Measurements from ENCODE around the gene HLA-G.
A peak's percentile ranks its signal among the peaks of the same experiment; 100 is the strongest.

HLA-G gene

DNA sequence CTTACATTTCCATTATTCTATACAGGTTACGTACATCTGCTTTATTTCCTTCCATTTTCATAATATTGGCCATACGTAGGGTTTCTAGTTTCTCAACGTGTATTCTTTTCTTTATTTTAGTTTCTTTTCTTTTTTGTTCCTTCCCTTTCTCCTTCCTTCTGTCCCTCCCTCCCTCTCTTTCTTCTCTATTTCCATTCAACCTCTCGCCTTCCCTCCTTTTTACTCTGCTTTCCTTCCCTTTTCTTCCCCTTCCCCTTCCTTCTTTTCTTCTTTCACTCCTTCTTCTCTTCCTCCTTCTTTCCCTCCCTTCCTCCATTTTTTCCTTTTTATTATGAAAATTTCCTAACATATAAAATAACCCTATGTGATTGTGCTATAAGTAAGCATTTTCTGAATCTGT is 8.7 kb upstream of the HLA-G start:
- DNase-seq: no peak

DNA sequence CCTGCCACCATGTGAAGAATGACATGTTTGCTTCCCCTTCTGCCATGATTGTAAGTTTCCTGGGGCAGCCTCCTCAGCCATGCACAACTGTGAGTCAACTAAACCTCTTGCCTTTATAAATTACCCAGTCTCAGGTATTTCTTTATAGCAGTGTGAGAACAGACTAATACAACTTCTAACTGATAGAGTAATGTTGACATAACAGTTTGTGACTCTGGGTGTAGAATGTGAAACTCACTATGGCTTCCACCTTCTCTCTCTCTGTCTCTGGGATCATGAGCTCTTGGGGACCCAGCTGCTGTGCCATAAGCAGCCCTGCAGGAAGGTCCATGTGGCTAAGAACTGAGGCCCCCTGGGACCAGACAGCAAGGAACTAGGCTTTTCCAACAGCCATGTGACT is 3.5 kb upstream of the HLA-G start:
- DNase-seq: no peak

DNA sequence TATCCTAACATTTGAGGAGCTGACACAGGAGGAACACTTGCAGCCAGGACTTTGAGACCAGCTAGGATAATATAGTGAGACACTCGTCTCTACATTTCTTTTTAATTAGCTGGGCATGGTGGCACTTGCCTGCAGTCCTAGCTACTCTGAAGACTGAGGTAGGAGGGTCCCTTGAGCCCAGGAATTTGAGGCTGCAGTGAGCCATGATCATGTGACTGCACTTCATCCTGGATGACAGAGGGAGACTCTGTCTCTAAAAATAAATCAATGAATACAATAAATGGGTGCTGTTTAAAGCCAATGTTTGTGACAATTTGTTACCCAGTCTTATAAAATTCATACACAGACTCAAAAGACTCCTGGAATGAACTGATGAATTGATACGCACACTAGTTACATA is 1.8 kb upstream of the HLA-G start:
- DNase-seq: no peak

DNA sequence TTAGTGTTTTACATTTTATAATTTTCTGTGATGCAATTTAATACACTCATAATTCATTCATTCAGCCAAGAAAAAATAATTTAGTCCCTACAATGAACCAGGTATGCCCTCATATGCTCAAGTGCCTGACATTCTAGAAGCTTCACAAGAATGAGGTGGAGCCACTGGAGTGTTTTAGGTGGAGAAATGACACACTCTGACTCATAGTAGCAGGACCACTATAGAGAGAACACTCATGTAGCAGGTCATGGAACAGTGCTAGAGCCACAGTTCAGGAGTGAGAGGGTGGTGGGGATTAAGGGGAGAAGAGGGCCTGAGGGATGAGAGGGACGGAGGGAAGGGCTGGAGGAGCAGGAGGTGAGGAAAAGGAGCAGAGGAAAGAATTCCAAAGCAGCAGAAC is 1.4 kb upstream of the HLA-G start:
- DNase-seq: no peak

DNA sequence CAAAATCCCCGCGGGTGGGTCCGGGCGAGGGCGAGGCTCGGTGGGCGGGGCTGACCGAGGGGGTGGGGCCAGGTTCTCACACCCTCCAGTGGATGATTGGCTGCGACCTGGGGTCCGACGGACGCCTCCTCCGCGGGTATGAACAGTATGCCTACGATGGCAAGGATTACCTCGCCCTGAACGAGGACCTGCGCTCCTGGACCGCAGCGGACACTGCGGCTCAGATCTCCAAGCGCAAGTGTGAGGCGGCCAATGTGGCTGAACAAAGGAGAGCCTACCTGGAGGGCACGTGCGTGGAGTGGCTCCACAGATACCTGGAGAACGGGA is 809 bp downstream of the HLA-G start:
- DNase-seq: peak; percentile 59 to 67

DNA sequence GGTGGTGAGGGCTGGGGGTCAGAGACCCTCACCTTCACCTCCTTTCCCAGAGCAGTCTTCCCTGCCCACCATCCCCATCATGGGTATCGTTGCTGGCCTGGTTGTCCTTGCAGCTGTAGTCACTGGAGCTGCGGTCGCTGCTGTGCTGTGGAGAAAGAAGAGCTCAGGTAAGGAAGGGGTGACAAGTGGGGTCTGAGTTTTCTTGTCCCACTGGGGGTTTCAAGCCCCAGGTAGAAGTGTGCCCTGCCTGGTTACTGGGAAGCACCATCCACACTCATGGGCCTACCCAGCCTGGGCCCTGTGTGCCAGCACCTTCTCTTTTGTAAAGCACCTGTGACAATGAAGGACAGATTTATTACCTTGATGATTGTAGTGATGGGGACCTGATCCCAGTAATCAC is 2.1 kb downstream of the HLA-G start:
- DNase-seq: no peak

DNA sequence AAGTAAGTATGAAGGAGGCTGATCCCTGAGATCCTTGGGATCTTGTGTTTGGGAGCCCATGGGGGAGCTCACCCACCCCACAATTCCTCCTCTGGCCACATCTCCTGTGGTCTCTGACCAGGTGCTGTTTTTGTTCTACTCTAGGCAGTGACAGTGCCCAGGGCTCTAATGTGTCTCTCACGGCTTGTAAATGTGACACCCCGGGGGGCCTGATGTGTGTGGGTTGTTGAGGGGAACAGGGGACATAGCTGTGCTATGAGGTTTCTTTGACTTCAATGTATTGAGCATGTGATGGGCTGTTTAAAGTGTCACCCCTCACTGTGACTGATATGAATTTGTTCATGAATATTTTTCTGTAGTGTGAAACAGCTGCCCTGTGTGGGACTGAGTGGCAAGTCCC is 2.8 kb downstream of the HLA-G start:
- no peak for DNase-seq

DNA sequence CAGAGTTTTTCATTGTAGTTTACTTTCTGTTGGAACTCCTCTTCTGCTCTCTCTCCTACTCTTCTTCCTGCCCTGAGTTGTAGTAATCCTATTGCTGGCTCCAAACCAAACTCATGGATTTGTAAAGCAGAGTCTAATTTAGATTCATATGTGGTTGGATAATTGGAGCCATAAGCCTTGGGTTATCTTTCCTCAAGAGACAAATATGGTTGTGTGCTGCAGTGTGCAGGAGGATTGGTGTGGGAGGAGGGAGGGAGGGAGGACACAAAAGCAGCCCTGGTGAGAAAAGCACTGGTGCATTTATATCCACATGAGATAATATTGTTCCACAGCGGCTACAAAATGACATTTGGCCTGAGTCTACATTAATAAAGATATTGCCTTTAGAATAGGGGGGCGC is 4.2 kb downstream of the HLA-G start:
- no peak for DNase-seq

DNA sequence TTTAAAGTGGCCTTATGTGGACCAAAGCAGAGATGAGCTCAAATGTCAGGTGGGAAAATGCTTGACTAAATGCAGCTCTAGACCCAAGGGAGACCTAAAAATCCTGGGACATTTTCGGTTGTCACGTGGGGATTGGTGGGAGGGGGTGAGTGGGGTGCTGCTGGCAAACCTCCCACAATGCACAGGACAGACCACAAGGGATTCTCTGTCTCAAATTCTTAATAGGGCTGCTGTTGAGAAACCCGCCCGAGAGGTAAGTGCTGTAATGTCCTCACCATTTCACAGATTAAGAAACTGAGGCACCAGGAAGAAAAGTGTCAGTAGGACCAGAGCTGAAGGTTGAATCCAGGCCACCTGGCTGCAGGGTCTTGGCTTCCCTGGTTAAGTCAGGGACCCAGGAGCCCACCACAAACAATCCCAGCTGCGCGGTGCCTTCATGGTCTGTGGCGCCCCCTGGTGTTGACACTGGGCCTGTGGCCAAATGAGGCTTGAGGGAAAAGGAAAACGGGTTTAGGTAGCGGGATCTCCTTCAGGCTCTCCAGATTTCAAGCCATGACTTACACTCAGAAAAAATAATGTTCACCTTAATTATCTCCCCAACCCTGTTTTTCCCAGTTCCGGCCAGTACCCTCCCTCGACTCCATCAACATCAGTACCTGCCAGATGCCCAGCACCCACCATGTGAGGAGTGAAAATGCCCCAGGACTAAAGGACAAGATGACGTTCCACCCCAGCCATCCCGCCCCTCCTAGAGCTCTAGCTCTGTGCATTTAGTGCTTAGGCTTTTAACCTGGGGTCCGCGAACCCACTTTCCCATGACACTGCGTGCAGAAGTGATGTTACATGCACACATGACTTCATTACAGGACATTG is 7.2 kb downstream of the HLA-G start:
- peak; percentile 56 to 67 for DNase-seq

DNA sequence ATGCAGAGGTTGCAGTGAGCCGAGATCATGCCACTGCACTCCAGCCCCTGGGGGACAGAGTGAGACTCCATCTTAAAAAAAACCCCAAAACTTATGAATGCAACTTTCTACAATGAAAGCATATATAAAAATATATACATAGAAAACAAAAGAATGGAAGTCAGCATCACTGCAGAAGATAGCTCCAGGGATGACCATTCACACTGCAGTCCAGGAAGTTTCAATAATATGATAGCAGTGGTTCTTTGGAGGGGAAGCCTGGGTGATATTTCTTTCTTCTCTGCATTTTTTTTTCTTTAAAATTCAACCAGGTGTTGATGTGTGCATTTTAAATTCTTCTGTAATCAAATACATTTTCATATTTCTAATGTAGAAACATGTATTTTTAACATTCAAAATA is 12.3 kb downstream of the HLA-G start:
- no peak for DNase-seq

DNA sequence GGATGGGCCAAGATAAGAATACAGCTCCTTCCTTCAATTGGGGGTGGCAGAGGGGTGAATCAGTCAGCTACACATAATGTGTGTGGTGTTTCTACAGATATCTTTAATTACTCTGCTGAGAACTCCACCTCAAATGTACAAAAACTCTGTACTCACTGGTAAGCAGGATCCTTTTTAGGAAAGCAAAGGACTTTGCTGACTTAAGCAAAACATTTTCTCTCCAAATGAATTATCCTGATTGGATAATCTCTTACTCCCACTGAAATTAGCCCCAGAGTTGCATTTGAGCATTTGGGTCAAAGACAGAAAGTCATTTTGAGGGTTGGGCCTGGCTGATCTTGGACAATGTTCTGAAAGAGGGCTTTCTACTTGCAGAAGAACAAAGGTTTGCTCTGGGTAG is 13.4 kb downstream of the HLA-G start:
- DNase-seq: no peak

DNA sequence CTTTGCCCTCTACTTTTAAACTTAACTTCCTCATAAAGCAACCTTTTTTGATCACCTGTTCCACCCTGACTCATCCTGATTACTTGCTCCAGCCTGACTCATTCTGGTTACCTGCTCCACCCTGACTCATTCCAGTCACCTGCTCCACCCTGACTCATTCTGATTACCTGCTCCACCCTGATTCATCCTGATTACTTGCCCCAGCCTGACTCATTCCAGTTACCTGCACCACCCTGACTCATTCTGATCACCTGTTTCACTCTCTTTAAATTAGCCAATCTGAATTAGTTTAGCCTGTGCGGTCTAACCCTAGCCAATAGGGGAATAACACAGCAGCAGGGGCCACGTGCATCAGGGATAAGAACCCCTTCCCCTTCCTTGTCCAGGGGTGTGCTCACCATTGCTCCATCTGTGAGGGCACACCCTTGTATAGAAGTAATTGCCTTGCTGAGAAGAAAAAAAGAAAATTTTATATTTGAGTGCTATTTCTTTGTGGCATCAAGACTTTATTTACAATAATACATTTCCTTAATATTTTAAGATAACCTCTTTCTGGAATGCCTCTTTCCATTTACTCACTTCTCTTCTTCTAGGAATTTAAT is 17.9 kb downstream of the HLA-G start:
- peak; percentile 45 to 62 for DNase-seq

DNA sequence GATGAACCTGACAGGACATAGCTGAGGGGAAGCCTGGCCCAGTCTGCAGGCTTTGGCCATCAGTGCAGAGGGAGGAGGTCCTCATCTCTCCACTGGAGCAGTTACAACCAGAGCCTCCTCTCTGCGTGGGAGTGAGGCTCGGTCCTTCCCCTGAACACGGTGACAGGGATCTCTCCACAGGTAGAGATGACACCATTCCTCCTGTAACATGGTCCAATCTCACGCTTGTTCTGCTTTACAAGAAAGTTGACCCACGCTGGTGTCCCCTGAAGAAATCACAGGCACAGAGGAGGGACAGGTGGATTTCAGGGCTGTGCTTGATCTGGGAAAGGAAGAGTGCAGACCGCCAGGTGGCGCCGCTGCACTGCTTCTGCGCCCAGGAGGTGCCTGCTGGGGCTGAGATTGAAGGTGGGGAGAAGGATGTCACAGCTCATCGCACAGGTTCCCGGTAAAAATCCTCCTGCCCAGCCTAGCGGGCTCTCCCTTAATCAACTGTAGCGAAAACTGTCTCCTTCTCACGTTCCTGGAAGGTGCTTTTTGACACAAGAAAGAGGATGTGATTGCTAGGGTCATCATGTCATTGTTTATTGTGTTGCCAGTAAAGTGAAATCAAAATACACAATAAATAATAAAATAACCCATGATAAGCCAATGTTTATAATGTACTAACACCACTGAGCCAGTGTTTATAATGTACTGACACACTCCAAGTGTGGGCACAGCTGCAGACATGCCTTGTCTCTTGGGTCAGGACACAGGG is 20.4 kb downstream of the HLA-G start:
- DNase-seq: peak; percentile 87 to 89

DNA sequence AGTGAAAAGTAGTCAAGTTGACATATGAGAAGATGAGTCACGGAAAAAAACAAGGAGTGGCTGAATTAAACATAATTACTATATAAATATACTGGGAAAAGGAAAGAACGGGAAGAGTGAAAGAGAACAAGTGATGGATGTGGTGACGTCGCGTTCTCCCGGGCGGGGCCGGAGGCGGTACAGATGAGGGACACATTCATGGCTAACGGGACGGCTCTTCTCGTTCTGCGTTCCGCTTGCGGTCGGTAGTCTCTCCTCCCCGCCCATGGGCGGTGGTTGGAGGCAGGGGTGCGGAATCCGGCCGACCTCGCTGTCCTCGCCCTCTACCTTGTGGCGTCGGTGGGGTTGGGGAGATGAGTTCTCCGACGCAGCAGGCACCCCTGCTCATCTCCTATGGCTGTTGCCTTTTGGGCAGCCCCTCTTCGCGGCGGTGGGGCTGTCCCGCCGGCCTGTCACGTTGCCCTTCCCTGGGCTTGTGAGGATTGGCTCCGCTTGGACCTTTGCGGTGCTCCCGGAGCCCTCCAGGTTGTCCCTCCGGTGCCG is 22.5 kb downstream of the HLA-G start:
- peak; percentile 49 to 63 for DNase-seq

DNA sequence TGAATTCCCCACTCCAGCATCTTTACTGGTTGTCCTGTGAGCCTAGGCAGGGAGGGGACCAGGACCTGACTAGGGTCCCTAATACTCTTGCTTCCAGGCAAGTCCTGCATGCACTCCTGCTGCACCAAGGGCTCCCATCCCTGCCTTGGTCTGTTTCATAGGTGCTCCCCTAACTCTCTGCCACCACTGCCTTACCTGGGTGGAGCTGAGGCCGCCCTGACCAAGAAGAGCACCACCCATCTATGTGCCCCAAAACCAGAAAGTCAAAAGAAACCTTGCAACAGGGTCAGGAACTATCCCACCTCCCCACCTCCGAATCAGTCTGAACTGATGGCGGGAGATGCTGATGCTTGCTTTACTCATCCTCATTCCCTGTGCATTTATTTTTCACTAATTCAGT is 23.6 kb downstream of the HLA-G start:
- DNase-seq: no peak

DNA sequence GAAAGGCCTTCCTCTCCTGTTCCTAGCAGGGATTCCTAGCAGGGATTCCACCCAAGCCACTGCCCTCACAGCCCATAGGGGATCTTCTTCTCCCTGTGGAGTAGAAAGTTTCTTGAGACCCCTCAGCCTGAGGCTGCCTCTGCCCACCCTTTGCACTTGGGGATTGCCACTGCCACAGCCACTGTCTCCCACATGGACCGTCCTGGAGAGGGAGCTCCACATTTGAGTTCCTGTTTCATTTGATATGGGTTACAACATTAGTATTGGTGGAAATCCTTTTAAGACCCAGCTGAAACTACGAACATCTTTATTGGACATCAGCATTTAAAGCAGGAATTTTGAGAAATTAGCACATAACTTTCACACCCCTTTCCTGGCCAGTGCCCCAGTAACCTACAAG is 25.6 kb downstream of the HLA-G start:
- no peak for DNase-seq

DNA sequence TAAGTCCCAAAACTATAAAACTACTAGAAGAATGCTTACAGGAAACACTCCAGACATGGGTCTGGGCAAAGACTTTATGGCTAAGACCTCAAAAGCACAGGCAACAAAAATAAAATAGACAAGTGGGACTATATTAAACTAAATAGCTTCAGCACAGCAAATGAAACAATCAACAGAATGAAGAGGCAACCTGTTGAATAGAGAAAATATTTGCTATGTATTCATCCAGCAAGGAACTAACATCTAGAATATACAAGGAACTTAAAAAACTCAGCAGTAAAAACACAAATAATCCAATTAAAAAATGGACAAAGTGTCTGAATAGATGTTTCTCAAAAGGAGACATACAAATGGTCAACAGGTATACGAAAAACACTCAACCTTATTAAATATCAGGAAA is 30.4 kb downstream of the HLA-G start:
- no peak for DNase-seq

DNA sequence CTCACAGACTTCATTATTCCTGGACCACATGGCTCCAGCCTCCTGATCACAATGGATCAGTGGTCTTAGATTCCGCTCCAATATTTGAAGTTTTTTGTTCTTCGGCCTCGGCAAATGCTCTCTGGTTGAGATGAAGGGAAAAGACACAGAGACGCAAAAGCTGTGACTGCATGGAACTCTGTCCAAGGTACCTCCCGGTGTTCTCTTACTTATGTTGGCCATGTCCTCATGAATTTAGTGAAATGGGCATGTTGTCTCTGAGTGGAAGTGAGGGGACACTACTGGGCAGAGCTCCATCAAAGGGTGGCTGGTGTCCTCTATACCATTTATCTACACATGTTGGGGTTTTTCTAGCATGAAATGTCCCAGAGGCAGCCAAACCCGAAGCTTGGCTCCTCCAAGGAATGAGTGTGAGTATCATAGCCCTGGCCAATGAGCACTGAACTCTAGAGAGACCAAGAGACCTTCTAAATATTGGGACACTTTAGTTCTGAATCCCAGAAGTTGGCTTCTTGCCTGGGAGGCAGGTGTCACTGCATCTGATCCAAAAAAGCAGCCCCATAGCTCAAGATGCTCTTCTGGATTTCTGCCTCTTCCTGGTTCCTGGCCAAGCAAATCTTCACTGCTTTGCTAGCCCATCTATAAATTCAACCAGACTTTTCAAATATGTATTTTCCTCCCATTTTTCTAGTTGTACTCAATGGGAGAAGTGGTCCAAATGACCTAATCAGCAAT is 34.1 kb downstream of the HLA-G start:
- DNase-seq: no peak

DNA sequence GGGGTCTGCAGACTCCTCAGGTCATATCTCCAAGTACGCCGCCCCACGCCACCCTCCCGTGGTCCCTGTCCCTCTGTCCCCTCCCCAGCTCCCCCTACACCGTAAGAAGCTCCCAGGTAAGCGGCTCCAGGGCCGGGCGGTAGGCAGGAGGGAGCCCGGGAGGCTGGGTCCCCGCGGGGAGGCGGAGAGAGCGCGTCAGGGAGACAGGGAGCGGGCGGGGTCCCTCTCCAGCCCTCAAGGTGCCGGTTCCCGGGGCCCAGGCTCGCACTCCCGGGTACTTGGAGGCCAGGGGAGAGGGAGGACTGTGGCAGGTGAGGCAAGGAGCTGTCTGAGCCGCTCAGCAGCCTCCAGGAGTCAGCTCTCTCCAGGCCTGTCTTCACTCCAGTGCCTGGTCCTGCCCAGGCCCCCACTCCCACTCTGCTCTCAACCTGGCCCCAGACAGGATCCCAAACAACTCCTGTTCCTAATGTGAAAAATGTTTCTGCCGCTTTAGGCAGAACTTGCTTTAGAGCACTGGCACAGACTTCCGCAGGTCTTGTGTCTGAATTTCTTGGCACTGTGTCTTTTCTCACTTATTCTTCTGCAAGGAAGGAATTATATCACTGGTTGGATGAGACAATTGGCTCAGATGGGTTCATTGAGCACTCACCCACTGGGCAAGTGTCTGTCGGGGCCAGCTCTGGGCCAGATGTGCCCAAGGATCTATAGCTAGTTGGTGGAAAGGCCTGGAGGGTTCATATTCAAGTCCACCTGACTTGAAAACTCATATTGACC is 36.6 kb downstream of the HLA-G start:
- DNase-seq: no peak

DNA sequence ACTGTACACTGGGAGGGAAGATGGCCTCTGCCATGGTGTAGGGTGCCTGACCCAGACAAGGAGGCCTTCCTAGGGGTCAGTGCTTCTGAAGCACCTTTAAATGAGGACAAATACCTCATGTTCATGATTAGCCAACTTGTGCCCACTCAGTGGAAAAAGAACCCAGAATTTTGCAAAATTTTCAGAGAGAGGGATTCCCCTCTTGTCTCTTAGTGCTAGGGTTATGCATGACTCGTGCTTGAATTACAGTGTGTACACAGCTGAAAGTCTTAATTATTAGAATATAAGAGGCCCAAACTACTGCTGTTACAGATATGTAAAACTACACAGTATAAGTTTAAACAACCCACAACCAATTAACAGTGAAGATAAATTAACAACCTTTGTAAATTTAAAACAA is 38.0 kb downstream of the HLA-G start:
- DNase-seq: no peak

DNA sequence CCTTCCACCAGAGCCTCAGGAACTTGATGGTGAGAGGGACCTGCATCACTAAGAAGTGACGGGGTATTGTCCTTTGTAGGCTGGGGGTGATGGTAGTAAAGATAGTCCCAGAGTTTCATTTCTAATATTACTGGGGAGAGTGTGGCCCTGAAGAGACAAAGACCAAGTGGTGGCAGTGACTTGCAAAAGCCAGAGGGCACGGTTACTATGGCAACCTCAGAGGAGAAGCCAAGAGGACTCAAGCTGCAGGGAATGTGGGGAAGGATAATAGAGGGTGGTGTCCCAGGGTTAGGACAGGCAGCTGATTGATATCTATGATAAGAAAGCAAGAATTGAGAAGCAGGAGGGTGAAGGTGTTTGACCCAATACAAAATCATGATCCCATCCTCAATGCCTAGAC is 42.5 kb downstream of the HLA-G start:
- no peak for DNase-seq

DNA sequence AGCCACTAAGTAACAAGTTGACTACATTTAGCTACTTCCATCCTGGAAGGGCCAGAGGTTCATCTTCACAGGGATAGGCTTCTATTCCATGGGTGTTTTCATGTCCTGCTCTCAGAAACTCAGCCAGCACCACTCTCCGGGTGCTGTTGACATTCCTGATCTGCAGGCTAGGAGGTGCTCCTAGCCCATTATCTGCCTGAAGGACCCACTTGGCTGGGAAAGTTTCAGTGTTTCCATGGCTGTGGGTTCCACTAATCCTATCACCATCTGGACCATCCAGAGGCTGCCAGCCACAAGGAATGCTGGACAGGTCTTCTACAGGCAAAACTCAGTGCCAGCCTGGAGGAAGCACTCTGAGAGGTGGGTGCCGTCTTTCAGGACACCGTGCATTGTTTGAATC is 45.2 kb downstream of the HLA-G start:
- no peak for DNase-seq

All from activated CD4-positive, alpha-beta T cell treated with anti-CD3 and anti-CD28 coated beads, Interleukin-2, amount 50 U/mL, for 48 hours (primary cell).